Measurements from ENCODE around the gene SYNM. TPM values are rescaled to one million over a fixed set of nuclear protein-coding genes. Genes with fewer than 3 reads are reported as not detected.

The SYNM gene
- total RNA-seq, 1 donor from 2014 or later, result 54.2 TPM

DNA sequence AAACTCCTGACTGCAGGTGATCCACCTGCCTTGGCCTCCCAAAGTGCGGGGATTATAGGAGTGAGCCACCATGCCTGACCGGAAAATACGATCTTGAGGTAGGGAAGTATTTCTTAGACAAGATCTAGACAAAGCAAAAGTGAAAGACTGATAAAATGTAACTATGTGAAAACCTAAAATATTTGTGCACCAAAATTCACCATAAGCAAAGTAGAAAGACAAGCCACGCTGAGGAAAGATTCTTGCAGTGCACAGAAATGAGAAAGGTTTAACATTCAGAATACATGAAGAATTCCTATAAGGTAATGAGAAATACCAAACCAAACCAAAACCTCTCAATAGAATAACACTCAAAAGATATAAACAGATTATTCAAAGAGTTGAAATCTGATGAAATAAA is 35.7 kb downstream of the SYNM start:
- no peak for DNase-seq (ENCODE audit: low read depth in 2 of 2)

GRCh38 chr15:99141943-99142342 is 37.1 kb downstream of the SYNM start:
- no peak for DNase-seq (ENCODE audit: low read depth in 2 of 2)

DNA sequence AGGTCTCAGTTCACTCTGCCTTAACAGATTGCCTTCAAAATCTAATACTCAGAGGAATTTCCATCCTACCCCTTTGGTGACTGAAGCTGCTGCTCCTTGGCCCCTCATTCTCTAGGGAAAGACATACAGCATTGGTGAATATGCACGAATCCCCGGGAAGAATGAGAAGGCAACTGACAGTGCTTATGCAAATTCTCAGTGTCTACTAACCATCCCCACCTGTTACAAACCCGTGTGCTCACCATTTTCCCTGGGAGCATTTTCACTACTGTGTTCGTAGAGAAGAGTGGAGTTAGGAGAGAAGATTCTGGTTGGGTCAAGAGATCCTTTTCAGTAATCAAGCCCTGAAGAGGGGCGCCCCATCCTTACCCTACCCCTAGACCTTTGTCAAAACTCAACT is 37.7 kb downstream of the SYNM start:
- no peak for DNase-seq (ENCODE audit: low read depth in 2 of 2)

DNA sequence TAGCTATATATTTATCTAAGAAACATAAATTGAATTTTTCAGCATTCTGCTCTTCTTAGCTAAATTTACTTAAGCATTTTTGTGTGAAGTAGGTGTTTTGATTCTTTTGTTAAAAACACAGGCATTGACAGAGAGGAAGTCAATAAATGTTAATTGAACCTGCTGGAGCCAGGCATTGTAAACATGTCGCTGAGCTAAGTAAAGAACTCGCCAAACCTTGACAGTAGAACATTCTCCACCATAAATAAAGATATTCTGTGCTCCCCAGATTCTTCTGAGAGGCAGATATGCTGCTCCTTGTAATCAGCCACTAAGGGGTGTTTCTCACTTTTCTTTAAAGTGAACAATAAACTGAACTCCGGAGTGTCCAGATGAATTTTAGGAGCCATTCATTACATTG is 38.4 kb downstream of the SYNM start:
- DNase-seq (ENCODE audit: low read depth in 2 of 2), result no peak

- no peak for DNase-seq (ENCODE audit: low read depth in 2 of 2)
These were observed 39.1 kb downstream of the SYNM start for GRCh38 chr15:99143655-99144610.

- DNase-seq (ENCODE audit: low read depth in 2 of 2), result no peak
These were observed 40.1 kb downstream of the SYNM start for GRCh38 chr15:99145005-99145404.

DNA sequence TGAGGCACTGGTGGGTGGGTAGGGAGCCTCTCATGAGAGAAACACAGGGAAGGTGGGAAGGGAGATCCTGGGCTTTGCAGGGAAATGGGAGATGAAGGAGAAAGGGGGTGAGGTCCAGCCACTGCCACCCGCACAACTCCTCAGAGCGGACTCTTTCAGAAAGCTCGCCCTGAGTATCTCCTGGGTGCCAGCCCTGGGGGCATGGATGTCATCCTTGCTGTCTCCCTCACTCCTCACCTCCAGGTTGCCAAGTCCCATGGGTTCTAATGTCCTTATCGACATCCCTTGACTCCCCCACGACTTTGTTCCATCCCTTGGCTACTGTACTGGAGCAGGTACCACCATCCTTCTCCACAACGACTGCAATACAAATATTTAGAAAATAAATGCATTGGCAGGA is 40.9 kb downstream of the SYNM start:
- no peak for DNase-seq (ENCODE audit: low read depth in 2 of 2)

- DNase-seq (ENCODE audit: low read depth in 2 of 2), result no peak
These were observed 41.8 kb downstream of the SYNM start for GRCh38 chr15:99146661-99147060.

DNA sequence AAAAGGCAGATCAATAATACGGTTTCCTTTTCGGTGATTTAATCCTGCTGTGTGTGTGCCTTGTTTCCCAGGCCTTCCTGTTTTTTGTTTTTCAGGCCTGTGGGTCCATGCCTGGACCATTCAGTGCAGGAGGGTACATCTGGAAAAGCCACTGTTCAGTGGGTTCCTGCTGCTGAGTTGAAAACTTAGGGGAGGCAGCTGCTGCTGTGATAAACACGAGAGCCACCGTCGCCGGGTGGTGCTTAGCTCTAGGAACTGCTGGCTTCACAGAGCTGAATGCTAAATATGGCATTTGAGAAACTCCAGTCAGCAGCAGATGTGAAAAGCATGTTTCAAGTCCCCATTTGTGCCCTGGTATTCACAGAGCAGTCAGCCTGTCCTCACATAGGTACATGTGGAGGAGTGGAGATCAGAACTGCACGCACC is 44.0 kb downstream of the SYNM start:
- DNase-seq (ENCODE audit: low read depth in 2 of 2), result peak; percentile 63 to 73

DNA sequence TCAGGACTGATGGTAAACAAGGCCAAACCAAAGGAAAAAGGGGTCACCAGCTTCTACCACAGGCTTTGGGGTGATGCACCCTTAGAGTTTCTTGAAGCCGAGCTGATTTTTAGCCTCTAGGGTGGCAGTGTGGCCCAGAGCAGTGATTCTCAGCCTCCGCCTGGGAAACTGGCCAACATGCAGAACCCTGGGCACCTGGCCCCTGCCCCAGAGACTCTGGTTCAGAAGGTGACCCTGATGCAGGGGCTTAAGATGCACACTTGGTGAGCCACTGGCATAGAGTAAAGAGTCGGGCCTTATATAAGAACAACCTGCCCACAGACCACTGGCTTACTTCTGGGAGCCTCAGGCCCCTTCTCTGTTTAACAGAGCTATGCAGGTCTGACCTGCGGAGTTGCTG is 44.5 kb downstream of the SYNM start:
- DNase-seq (ENCODE audit: low read depth in 2 of 2), result no peak

DNA sequence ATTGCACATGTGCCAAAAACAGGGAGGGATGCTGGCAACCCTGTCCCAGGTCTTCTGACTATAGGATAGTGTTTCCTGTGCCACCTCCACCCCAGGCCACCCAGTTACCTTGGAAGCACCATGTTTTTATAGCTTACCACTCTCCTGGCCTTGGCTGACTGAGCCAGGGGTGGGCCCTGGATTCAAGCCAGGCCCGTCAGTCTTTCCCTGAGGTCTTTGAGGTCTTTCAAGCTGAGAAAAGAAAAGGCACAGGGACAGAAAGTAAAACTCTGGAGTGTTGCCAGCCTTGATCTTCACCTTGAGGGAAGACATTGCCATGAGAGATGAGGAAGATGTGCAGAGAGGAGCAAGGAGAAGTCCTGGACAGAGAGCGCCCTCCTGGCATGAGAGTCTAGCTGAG is 46.3 kb downstream of the SYNM start:
- DNase-seq (ENCODE audit: low read depth in 2 of 2), result no peak

- no peak for DNase-seq (ENCODE audit: low read depth in 2 of 2)
These were observed 48.2 kb downstream of the SYNM start for GRCh38 chr15:99153026-99153535.

GRCh38 chr15:99154271-99154670 is 49.4 kb downstream of the SYNM start:
- no peak for DNase-seq (ENCODE audit: low read depth in 2 of 2)

DNA sequence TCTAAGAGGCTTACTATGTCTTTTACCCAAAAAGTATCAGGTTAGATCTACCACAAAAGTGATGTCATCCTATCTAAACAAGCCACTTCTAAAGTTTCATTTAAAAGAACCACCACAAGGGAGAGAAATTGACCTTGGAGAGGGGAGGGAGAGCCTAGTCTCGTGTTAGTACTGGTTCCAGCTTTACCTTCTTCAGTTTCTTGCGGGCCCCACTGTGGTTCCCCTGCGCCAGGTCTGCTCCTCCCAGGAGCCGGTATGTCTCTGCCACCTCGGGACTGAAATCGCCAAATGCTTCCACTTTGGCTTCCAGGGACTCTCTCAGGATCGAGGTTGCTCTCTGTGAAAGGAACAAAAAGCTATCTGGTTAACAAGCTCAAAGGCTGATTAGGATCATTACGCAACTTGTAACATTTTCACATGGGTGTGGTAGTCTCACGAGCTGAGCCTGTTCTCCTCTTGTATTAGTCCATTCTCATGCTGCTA is 51.1 kb downstream of the SYNM start:
- no peak for DNase-seq (ENCODE audit: low read depth in 2 of 2)

GRCh38 chr15:99157456-99157855 is 52.6 kb downstream of the SYNM start:
- DNase-seq (ENCODE audit: low read depth in 2 of 2), result peak; percentile 47 to 72

DNA sequence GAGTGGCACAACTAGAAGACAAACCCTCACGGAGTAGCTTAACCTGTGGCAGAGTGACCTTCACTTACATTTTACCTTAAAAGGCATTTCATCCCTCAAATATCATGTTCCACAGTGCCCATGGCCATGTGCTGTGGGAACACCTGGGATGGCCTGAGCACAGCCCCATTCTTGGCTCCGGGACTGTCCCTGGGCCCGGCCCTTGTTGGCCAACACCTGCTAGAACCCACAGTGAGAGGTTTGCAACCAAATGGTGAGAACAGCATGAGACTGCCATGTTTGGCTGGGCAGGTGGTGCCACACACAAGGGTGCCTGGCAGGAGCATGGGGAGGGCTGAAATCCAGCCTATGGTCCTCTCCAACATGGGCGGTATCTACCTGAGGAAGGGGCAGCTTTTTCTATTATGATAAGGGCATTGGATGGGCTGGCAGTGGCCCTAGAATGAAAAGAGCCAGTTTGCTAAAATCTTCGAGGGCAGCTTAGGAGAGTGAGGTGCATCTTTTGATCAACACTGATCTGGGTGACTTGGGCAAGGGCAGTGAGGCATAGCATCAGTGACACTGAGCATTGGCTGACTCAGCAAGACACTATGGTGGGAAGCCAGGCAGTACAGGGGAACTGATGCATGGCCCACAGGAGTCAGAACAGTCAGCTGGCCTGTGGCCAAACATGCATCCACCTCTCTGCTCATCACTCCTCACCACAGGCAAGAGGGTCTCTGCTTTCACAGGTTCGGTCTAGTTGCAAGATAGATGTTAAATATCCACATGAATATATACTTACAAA is 53.9 kb downstream of the SYNM start:
- no peak for DNase-seq (ENCODE audit: low read depth in 2 of 2)

GRCh38 chr15:99163271-99164062 is 58.6 kb downstream of the SYNM start:
- no peak for DNase-seq (ENCODE audit: low read depth in 2 of 2)

GRCh38 chr15:99164119-99164518 is 59.2 kb downstream of the SYNM start:
- DNase-seq (ENCODE audit: low read depth in 2 of 2), result no peak

GRCh38 chr15:99165020-99165790 is 60.3 kb downstream of the SYNM start:
- DNase-seq (ENCODE audit: low read depth in 2 of 2), result no peak

DNA sequence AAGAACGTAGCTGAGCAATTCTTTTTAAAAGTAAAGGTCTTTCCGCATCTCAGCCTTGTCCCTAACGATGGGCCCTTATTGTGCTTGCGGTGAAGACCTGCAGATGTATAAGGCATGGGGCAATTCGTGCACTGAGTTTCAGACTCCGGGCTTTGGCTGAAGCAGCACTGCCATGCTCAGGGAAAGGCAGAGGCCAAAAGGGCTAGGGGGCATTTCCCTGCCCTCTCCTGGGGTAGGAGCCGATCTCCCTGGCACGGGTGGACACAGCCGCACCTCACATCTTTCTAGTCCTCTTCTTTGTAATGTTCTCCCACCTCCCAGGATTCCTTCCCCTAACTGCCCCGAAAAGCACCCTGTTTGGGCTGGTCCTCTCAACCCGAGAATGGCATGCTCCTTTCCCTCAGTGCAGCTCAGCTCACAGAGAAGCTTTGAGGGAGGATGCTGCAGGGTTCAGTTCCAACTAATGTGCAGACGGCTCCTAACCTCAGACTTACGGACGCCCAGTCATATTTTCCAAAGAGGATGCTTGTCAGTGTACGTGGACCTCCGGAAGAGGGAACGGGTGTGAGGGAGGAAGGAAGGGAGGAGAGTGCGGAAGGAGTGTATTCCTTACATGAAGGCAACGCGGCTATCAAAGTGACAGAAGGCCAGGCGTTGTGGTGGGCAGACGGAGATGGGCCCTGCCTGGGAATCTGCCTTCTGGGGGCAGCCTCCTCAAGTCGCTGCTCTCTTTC is 61.2 kb downstream of the SYNM start:
- peak; percentile 72 to 93 for DNase-seq (ENCODE audit: low read depth in 2 of 2)
